ENCODE measurements around the gene ABCB4.
"Not testable (repeated sequence)": the region's sequence is repeated elsewhere in the genome, so short reads cannot be mapped to it uniquely, and the experiment has no call there.

GRCh38 chr7:87460444-87460843, 15.0 kb downstream of the ABCB4 start:
- not testable (repeated sequence) for TF ChIP-seq POLR2A, CTCF, POLR2AphosphoS5, EP300 (IDR thresholded peaks at IDR 0.05)

Measured in upper lobe of left lung (tissue), 4 donors.